Ishikawa (cell line): ENCODE data around the gene LGSN.

ENCODE experiments used
- CEBPB ChIP-seq: IDR thresholded peaks from 2 replicates; pipeline ENCODE4 v1.6.1; 2012
- CREB1 ChIP-seq: IDR thresholded peaks from 2 replicates; pipeline ENCODE4 v1.6.1; 2012; ENCODE audit warnings: low read depth
- EGR1 ChIP-seq: IDR thresholded peaks from 2 replicates; pipeline ENCODE4 v1.6.1; 2012
- EP300 ChIP-seq: IDR thresholded peaks from 2 replicates; pipeline ENCODE4 v1.6.1; 2012; ENCODE audit warnings: borderline replicate concordance
- FOXM1 ChIP-seq: IDR thresholded peaks from 2 replicates; pipeline ENCODE4 v1.6.1; 2012; ENCODE audit warnings: low read depth, borderline replicate concordance
- NFIC ChIP-seq: IDR thresholded peaks from 2 replicates; pipeline ENCODE4 v1.6.1; 2012
- RAD21 ChIP-seq: IDR thresholded peaks from 2 replicates; pipeline ENCODE4 v1.6.1; 2012; ENCODE audit warnings: low read depth
- REST ChIP-seq: IDR thresholded peaks from 2 replicates; pipeline ENCODE4 v1.6.1; 2012; ENCODE audit warnings: low read depth, mild to moderate bottlenecking
- TAF1 ChIP-seq: IDR thresholded peaks from 2 replicates; pipeline ENCODE4 v1.6.1; 2012; ENCODE audit warnings: low read depth, mild to moderate bottlenecking
- TCF12 ChIP-seq: IDR thresholded peaks from 2 replicates; pipeline ENCODE4 v1.6.1; 2012; ENCODE audit warnings: low read depth
- TEAD4 ChIP-seq: IDR thresholded peaks from 2 replicates; pipeline ENCODE4 v1.6.1; 2012
- YY1 ChIP-seq: IDR thresholded peaks from 2 replicates; pipeline ENCODE4 v1.6.1; 2012; ENCODE audit warnings: low read depth
- ZBTB7A ChIP-seq: IDR thresholded peaks from 2 replicates; pipeline ENCODE4 v1.6.1; 2012; ENCODE audit warnings: low read depth
- TF ChIP-seq, protein P1 (sequence below): IDR thresholded peaks from 2 replicates; pipeline ENCODE4 v1.6.1; 2012

Gene LGSN

DNA sequence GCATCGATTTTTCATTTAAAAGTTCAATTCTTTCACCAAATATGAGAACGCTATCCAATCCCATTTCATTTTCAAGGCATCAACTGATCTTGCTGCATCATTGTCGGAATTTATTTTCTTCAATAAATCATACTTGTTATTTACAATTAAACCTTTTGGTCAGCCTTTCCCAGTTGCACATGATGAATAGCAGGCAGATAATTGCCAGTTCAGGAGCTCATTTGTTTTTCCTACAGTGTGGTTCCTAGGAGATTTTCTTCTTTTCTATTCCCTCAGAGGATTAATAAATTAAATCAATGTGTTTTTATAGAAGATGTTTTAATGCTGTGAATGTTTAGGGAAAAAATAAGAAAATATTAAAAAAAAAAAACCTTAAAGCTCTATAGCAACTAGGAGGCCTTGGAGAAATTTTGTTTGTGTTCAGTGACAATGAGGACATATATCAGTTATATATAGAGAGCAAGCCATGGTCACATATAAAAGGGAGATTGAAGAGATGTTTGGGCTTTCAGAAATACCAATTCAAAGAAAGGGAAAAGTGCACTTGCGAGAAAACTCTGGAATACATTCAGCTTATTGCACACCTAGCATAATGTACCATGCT lies 30.4 kb downstream of the LGSN start:
- no peak for TF ChIP-seq CREB1
- no peak for TF ChIP-seq REST
- TF ChIP-seq CEBPB = no peak

DNA sequence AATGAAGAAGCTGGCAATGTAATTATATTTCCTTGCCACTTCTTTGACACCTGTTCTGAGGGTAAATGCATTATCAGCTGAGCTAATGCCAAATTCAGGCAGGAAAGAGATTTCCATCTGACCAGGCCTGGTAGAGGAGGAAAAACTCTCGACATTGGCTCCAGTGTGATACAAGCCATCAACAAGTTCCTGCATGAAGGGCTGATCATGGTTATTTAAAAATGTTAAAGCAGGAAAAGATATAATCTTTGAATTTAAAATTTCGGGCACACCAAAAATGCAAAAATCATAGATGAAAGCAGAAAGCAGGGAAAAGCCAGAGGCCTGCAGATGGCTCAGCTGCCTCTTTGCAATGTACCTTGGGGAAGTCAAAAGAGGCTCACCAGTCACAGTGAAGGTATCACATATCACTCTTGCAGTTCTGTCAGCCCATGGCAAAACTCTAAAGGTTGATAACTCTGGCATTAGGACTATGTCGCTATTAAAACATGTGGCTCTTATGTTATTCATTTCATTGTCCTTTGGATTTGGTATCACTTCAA lies 39.1 kb downstream of the LGSN start:
- TF ChIP-seq FOXM1 = no peak

GRCh38 chr6:63278916-63279315 lies 40.9 kb downstream of the LGSN start:
- no peak for TF ChIP-seq REST
- TF ChIP-seq YY1 = no peak
- TF ChIP-seq, protein P1, sequence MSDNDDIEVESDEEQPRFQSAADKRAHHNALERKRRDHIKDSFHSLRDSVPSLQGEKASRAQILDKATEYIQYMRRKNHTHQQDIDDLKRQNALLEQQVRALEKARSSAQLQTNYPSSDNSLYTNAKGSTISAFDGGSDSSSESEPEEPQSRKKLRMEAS = no peak
- TF ChIP-seq RAD21 = no peak
- TF ChIP-seq CREB1 = no peak
- no peak for TF ChIP-seq ZBTB7A
- no peak for TF ChIP-seq FOXM1
- no peak for TF ChIP-seq TAF1
- no peak for TF ChIP-seq TCF12

- no peak for TF ChIP-seq EP300
- TF ChIP-seq TEAD4 = no peak
- no peak for TF ChIP-seq TCF12
- TF ChIP-seq, protein P1 = no peak
- no peak for TF ChIP-seq NFIC
- no peak for TF ChIP-seq CEBPB
- no peak for TF ChIP-seq ZBTB7A
Observed at GRCh38 chr6:63275953-63276352, 43.8 kb downstream of the LGSN start.

DNA sequence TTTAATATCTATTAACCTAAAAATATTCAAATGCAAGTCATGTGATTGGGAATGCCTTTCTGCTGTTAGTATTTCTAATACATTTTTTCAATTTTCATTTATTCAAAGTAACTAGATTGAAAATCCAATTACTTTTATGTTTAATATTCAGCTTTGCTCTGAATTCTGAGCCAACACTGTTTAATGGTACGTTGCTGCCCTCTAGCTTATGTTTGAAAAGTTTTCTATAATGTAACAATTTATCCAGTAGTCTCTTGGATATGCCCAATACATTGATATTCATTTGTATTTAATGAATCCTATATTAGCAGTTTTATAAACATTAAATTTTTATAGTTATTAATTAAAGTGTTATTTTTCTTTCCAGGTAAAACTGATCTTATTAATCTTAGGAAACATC lies 47.4 kb downstream of the LGSN start:
- peak; percentile 63 for TF ChIP-seq RAD21
- TF ChIP-seq, protein P1 = no peak

GRCh38 chr6:63269470-63269869 lies 50.3 kb downstream of the LGSN start:
- no peak for TF ChIP-seq FOXM1

DNA sequence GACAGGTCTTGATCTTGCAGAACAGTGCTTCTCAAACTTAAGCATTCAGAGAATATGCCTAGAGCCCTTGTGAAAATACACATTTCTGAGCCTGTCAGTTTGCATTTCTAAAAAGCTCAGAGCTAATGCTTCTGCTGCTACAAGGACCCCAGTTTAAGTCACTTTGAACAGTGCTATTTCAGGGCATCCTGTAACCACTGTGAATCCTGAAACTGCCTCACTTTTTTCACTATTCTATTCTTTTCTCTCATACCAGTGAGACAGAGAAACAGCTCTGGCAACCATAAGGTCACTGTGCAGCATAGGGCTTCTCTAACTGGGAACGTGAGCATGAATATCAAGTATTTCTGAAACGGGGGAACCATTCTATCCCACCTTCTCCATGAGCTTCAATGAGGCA lies 51.2 kb downstream of the LGSN start:
- TF ChIP-seq CEBPB = no peak
- TF ChIP-seq REST = no peak
- no peak for TF ChIP-seq EP300
- TF ChIP-seq, protein P1 = no peak
- no peak for TF ChIP-seq EGR1
- TF ChIP-seq RAD21 = no peak
